GM18858 (cell line): ENCODE results near the gene RBMS1.

Experiments used
- ATAC-seq: cut with Tn5 transposase; IDR thresholded peaks from one replicate; pipeline ENCODE4 v1.9.1; 2021; ENCODE audit not compliant: unreplicated experiment

Gene RBMS1

GRCh38 chr2:160257041-160257742 is 236.4 kb downstream of the RBMS1 start:
- no peak for ATAC-seq

GRCh38 chr2:160256507-160256906 is 237.1 kb downstream of the RBMS1 start:
- no peak for ATAC-seq

GRCh38 chr2:160255408-160255807 is 238.2 kb downstream of the RBMS1 start:
- no peak for ATAC-seq

GRCh38 chr2:160254189-160254762 is 239.3 kb downstream of the RBMS1 start:
- no peak for ATAC-seq

GRCh38 chr2:160253440-160254188 is 240.0 kb downstream of the RBMS1 start:
- ATAC-seq = no peak

- ATAC-seq = no peak
Measured at GRCh38 chr2:160252900-160253299, 240.7 kb downstream of the RBMS1 start.

- peak; percentile 44 for ATAC-seq
Measured at GRCh38 chr2:160252278-160252887, 241.2 kb downstream of the RBMS1 start.

GRCh38 chr2:160251569-160251968 is 242.0 kb downstream of the RBMS1 start:
- ATAC-seq = no peak

- no peak for ATAC-seq
Measured at GRCh38 chr2:160249876-160250275, 243.7 kb downstream of the RBMS1 start.

- no peak for ATAC-seq
Measured at GRCh38 chr2:160247296-160248035, 246.1 kb downstream of the RBMS1 start.

- ATAC-seq = no peak
Measured at GRCh38 chr2:160246356-160246755, 247.3 kb downstream of the RBMS1 start.

- ATAC-seq = no peak
Measured at GRCh38 chr2:160245614-160246155, 247.9 kb downstream of the RBMS1 start.

- no peak for ATAC-seq
Measured at GRCh38 chr2:160242893-160243564, 250.6 kb downstream of the RBMS1 start.

GRCh38 chr2:160241251-160242137 is 252.1 kb downstream of the RBMS1 start:
- no peak for ATAC-seq

GRCh38 chr2:160239436-160239835 is 254.2 kb downstream of the RBMS1 start:
- no peak for ATAC-seq

- no peak for ATAC-seq
Measured at GRCh38 chr2:160238392-160238791, 255.2 kb downstream of the RBMS1 start.

- ATAC-seq = no peak
Measured at GRCh38 chr2:160232905-160233475, 260.6 kb downstream of the RBMS1 start.

- no peak for ATAC-seq
Measured at GRCh38 chr2:160229591-160229990, 264.0 kb downstream of the RBMS1 start.
